ENCODE data around the gene CTRB1.
"Not testable (repeated sequence)": the region's sequence is repeated elsewhere in the genome, so short reads cannot be mapped to it uniquely, and the experiment has no call there.

The CTRB1 gene

GRCh38 chr16:75203667-75204409, 14.9 kb upstream of the CTRB1 start:
- TF ChIP-seq, protein P1, sequence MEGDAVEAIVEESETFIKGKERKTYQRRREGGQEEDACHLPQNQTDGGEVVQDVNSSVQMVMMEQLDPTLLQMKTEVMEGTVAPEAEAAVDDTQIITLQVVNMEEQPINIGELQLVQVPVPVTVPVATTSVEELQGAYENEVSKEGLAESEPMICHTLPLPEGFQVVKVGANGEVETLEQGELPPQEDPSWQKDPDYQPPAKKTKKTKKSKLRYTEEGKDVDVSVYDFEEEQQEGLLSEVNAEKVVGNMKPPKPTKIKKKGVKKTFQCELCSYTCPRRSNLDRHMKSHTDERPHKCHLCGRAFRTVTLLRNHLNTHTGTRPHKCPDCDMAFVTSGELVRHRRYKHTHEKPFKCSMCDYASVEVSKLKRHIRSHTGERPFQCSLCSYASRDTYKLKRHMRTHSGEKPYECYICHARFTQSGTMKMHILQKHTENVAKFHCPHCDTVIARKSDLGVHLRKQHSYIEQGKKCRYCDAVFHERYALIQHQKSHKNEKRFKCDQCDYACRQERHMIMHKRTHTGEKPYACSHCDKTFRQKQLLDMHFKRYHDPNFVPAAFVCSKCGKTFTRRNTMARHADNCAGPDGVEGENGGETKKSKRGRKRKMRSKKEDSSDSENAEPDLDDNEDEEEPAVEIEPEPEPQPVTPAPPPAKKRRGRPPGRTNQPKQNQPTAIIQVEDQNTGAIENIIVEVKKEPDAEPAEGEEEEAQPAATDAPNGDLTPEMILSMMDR (IDR thresholded peaks at IDR 0.05; ENCODE audit: extremely low read depth, insufficient read depth, missing control alignments), result no peak
- no peak for DNase-seq (ENCODE audit: low spot score)
- in situ Hi-C loops (cut with MboI; ENCODE audit: low pct_unique_long_range_greater_than_20kb, low sequenced_read_pairs, unreplicated experiment), result loop anchor here (25.0 kb wide), 1 partner anchor 558 kb away; no protein-coding TSS in a partner anchor

- TF ChIP-seq, protein P1 (IDR thresholded peaks at IDR 0.05; ENCODE audit: extremely low read depth, insufficient read depth, missing control alignments), result no peak
- no peak for DNase-seq (ENCODE audit: low spot score)
- in situ Hi-C loops (cut with MboI; ENCODE audit: low pct_unique_long_range_greater_than_20kb, low sequenced_read_pairs, unreplicated experiment), result loop anchor here (25.0 kb wide), 1 partner anchor 558 kb away; no protein-coding TSS in a partner anchor
These were observed 14.4 kb upstream of the CTRB1 start for GRCh38 chr16:75204410-75204758.

DNA sequence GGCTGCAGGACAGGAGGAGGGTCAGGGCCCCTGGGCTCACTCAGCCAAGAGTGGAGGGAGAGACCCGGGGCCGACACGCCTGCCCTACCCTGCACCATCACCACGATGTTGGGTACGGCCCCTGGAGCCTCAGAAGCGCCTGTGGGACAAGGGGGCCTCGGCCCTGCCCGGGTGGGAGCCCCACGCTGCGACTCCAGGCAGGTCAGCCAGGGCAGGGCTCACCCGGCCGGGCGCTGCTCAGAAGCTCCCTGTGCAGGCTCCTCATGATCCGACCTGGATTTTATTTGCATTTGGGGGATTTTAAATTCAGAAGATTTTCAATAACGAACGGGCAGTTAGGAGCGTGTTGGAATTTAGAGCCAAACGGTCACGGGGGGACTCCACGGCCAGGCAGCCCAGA, 13.9 kb upstream of the CTRB1 start:
- in situ Hi-C loops (cut with MboI; ENCODE audit: low pct_unique_long_range_greater_than_20kb, low sequenced_read_pairs, unreplicated experiment), result loop anchor here (25.0 kb wide), 1 partner anchor 557 kb away; no protein-coding TSS in a partner anchor
- DNase-seq (ENCODE audit: low spot score), result not testable (repeated sequence)

DNA sequence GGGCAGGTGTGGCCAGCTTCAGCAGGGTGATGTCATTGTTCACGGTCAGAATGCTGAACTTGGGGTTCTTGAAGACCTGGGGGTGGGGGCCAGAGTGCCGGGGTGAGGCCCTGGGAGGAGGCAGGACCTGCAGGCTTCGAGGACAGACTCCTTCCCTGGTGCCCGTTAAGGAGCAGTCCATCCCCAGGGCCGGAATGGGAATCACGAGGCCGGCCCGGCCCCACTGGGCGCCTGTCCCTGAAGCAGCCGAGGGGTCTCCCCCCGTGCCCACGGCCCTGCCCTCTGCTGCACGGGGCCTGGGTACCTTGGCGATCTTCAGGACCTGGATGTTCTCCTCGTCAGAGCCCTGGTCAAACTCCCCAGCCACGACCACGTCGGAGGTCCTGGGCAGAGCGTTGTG, 13.3 kb upstream of the CTRB1 start:
- DNase-seq (ENCODE audit: low spot score), result not testable (repeated sequence)
- in situ Hi-C loops (cut with MboI; ENCODE audit: low pct_unique_long_range_greater_than_20kb, low sequenced_read_pairs, unreplicated experiment), result loop anchor here (25.0 kb wide), 1 partner anchor 557 kb away; no protein-coding TSS in a partner anchor

- DNase-seq (ENCODE audit: low spot score), result not testable (repeated sequence)
- in situ Hi-C loops (cut with MboI; ENCODE audit: low pct_unique_long_range_greater_than_20kb, low sequenced_read_pairs, unreplicated experiment), result loop anchor here (25.0 kb wide), 1 partner anchor 556 kb away; no protein-coding TSS in a partner anchor
These were observed 12.6 kb upstream of the CTRB1 start for GRCh38 chr16:75205961-75206748.

DNA sequence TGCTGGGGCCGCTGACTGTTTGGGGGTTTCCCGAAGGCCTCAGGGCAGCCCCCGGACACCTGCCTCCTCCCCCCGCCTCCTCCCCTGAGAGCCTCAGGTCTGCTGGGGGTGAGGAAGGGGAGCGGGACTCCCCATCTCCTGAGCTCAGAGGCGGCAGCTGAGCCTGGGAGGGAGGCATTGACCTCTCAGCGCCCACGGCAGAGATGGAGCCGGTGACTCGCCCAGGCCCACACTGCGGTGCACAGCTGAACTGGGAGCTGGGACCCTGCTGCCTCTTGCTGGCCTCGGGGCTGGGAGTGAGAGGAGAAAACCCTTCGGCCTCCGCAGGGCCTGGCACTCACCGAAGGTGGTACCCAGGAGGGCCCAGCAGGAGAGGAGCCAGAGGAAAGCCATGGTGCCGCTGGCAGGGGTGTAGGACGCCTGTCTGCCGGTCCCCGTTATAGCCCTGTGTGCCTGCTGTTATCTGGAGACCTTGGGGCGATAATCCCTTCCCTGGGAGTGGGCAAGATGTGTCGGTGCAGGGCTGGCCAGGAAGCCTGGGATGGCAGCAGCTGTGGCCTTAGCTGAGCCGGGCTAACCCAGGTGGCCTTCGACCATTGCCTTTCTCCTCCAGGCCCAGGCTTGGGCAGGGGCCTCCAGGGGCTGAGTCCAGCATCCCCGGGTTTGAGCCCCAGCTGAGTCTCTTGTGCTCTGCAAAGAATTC, 11.9 kb upstream of the CTRB1 start, which contains the start of gene CTRB2:
Gene CTRB2 (minus strand): TSS at position 413 of the 703 bp plus-strand sequence. CDS start 20 bp downstream, at position 393.
- TF ChIP-seq, protein P1 (IDR thresholded peaks at IDR 0.05; ENCODE audit: extremely low read depth, insufficient read depth, missing control alignments), result no peak
- no peak for DNase-seq (ENCODE audit: low spot score)
- in situ Hi-C loops (cut with MboI; ENCODE audit: low pct_unique_long_range_greater_than_20kb, low sequenced_read_pairs, unreplicated experiment), result loop anchor here (25.0 kb wide), 1 partner anchor 555 kb away; no protein-coding TSS in a partner anchor

DNA sequence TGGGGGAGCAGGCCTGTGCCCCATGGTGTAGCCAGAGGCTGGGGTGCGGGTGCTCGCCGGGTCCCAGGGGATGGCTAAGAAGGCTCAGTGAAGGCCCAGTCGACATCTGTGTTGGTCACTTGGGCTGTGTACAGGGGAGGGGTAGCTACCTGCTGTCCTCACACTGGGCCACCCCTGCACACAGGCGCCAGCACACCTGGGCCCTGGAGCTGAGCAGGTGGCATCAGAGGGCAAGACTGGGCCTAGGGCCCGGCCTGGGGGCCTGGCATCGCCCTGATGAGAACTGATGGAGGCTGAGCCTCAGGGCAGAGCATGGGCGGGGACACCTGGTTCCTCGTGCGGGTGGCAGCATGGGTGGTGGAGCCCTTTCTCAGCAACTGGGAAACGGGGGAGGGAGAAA, 11.0 kb upstream of the CTRB1 start:
- no peak for DNase-seq (ENCODE audit: low spot score)
- in situ Hi-C loops (cut with MboI; ENCODE audit: low pct_unique_long_range_greater_than_20kb, low sequenced_read_pairs, unreplicated experiment), result loop anchor here (25.0 kb wide), 1 partner anchor 554 kb away; no protein-coding TSS in a partner anchor
- TF ChIP-seq, protein P1 (IDR thresholded peaks at IDR 0.05; ENCODE audit: extremely low read depth, insufficient read depth, missing control alignments), result no peak
